ENCODE results near the gene CWC27.
"Not testable (repeated sequence)": the region's sequence is repeated elsewhere in the genome, so short reads cannot be mapped to it uniquely, and the experiment has no call there.

CWC27 gene

GRCh38 chr5:64907399-64907798, 138.7 kb downstream of the CWC27 start:
- in situ Hi-C loops (cut with MboI; ENCODE audit: low sequenced_read_pairs) = not testable (repeated sequence)

- in situ Hi-C loops (cut with MboI; ENCODE audit: low sequenced_read_pairs) = no loop called here
Observed at GRCh38 chr5:64914396-64914795, 145.7 kb downstream of the CWC27 start.

- in situ Hi-C loops (cut with MboI; ENCODE audit: low sequenced_read_pairs) = no loop called here
Observed at GRCh38 chr5:64918083-64918482, 149.4 kb downstream of the CWC27 start.

GRCh38 chr5:64921386-64921785, 152.7 kb downstream of the CWC27 start:
- in situ Hi-C loops (cut with MboI; ENCODE audit: low sequenced_read_pairs) = no loop called here

GRCh38 chr5:64923151-64923685, 154.5 kb downstream of the CWC27 start:
- in situ Hi-C loops (cut with MboI; ENCODE audit: low sequenced_read_pairs) = no loop called here

- in situ Hi-C loops (cut with MboI; ENCODE audit: low sequenced_read_pairs) = no loop called here
Observed at GRCh38 chr5:64925123-64925522, 156.4 kb downstream of the CWC27 start.

GRCh38 chr5:64929833-64930232, 161.1 kb downstream of the CWC27 start:
- in situ Hi-C loops (cut with MboI; ENCODE audit: low sequenced_read_pairs) = no loop called here

GRCh38 chr5:64930672-64931318, 162.1 kb downstream of the CWC27 start:
- in situ Hi-C loops (cut with MboI; ENCODE audit: low sequenced_read_pairs) = no loop called here

GRCh38 chr5:64939422-64939771, 170.7 kb downstream of the CWC27 start:
- in situ Hi-C loops (cut with MboI; ENCODE audit: low sequenced_read_pairs) = not testable (repeated sequence)

- in situ Hi-C loops (cut with MboI; ENCODE audit: low sequenced_read_pairs) = no loop called here
Observed at GRCh38 chr5:64939772-64940510, 171.2 kb downstream of the CWC27 start.

- in situ Hi-C loops (cut with MboI; ENCODE audit: low sequenced_read_pairs) = no loop called here
Observed at GRCh38 chr5:64942460-64942859, 173.7 kb downstream of the CWC27 start.

- in situ Hi-C loops (cut with MboI; ENCODE audit: low sequenced_read_pairs) = no loop called here
Observed at GRCh38 chr5:64944868-64945267, 176.1 kb downstream of the CWC27 start.

GRCh38 chr5:64947031-64947430, 178.3 kb downstream of the CWC27 start:
- in situ Hi-C loops (cut with MboI; ENCODE audit: low sequenced_read_pairs) = no loop called here

- in situ Hi-C loops (cut with MboI; ENCODE audit: low sequenced_read_pairs) = no loop called here
Observed at GRCh38 chr5:64947801-64948200, 179.1 kb downstream of the CWC27 start.

- in situ Hi-C loops (cut with MboI; ENCODE audit: low sequenced_read_pairs) = no loop called here
Observed at GRCh38 chr5:64949331-64949730, 180.6 kb downstream of the CWC27 start.

- in situ Hi-C loops (cut with MboI; ENCODE audit: low sequenced_read_pairs) = no loop called here
Observed at GRCh38 chr5:64952951-64953673, 184.4 kb downstream of the CWC27 start.

- in situ Hi-C loops (cut with MboI; ENCODE audit: low sequenced_read_pairs) = no loop called here
Observed at GRCh38 chr5:64954518-64954917, 185.8 kb downstream of the CWC27 start.

- in situ Hi-C loops (cut with MboI; ENCODE audit: low sequenced_read_pairs) = no loop called here
Observed at GRCh38 chr5:64958757-64959391, 190.1 kb downstream of the CWC27 start.

- in situ Hi-C loops (cut with MboI; ENCODE audit: low sequenced_read_pairs) = no loop called here
Observed at GRCh38 chr5:64963278-64963677, 194.5 kb downstream of the CWC27 start.

GRCh38 chr5:64968591-64969110, 199.9 kb downstream of the CWC27 start:
- in situ Hi-C loops (cut with MboI; ENCODE audit: low sequenced_read_pairs) = no loop called here

- in situ Hi-C loops (cut with MboI; ENCODE audit: low sequenced_read_pairs) = no loop called here
Observed at GRCh38 chr5:64969578-64969977, 200.8 kb downstream of the CWC27 start.
